ENCODE results near the gene ATF4.

Gene ATF4

DNA sequence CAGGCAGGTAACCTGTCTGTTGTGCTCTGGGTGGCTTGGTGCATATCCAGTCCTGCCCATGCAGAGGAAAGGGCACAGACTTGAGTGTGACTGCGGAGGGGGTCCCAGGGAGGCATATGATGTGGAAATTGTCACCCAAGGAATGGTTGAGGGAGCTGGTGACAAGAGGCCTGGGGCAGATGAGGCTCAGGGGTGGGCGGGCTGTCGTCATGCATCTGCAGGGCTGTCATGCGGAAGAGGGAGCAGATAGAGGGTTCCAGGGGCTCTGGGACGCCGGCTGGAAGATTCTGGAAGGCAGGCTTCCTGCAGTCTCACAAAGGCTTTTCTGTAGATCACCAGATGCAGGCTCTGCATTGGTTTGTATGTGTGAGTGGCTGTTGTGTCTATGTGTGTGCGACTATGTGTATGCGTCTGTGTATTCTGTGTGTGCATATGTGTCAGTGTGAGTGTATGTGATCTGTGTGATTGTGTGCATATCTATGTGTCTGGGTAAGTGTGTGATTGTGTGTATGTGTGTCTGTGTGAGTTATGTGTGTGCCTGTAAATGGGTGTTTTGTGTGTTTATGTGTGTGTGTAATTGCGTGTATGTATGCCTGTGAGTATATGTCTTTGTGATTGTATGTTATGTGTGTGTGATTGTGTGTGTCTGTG is 42.6 kb downstream of the ATF4 start:
- no peak for DNase-seq

DNA sequence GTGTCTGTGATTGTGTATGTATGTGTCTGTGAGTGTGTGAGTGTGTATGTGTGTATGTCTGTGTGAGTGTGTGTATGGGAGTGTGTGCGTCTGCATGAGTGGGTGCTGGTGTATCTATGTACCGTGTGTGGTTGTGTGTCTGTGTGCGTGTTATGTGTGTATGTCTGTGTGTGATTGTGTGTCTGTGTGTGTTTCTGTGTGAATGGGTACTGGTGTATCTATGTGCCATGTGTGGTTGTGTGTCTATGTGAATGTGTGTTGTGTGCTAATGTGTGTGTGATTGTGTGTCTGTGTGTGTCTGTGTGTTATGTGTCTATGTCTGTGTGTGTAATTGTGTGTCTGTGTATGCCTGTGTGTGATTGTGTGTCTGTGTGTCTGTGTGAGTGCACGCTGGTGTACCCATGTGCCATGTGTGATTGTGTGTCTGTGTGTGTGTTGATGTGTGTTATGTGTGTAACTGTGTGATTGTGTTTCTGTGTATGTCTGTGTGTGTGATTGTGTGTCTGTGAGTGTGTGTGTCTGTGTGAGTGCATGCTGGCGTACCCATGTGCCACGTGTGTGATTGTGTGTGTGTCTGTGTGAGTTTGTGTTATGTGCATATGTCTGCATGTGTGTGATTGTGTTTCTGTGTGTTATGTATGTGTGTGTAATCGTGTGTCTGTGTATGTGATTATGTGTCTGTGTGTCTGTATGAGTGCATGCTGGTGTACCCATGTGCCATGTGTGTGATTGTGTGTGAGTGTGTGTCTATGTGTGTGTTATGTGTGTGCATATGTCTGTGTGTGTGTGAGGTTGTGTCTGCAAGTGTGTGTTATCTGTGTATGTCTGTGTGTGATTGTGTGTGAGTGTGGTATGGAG is 43.4 kb downstream of the ATF4 start:
- DNase-seq: no peak

DNA sequence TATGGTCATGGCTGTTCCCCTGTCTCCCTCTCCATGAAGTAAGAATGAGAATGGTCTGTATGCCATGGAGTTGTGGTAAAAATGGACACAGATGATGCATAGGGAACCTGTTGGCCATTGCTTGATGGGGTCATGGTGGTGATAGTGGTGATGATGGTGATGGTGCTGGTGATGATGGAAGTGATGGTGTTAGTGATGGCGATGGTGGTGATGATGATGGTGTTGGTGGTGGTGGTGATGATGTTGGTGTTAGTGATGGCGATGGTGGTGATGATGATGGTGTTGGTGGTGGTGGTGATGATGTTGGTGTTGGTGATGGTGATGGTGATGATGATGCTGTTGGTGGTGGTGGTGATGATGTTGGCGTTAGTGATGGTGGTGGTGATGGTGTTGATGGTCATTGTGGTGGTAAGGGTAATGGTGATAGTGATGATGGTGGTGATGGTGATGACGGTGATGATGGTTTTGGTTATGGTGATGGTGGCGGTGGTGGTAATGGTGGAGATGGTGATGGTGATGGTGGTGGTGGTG is 45.1 kb downstream of the ATF4 start:
- no peak for DNase-seq

DNA sequence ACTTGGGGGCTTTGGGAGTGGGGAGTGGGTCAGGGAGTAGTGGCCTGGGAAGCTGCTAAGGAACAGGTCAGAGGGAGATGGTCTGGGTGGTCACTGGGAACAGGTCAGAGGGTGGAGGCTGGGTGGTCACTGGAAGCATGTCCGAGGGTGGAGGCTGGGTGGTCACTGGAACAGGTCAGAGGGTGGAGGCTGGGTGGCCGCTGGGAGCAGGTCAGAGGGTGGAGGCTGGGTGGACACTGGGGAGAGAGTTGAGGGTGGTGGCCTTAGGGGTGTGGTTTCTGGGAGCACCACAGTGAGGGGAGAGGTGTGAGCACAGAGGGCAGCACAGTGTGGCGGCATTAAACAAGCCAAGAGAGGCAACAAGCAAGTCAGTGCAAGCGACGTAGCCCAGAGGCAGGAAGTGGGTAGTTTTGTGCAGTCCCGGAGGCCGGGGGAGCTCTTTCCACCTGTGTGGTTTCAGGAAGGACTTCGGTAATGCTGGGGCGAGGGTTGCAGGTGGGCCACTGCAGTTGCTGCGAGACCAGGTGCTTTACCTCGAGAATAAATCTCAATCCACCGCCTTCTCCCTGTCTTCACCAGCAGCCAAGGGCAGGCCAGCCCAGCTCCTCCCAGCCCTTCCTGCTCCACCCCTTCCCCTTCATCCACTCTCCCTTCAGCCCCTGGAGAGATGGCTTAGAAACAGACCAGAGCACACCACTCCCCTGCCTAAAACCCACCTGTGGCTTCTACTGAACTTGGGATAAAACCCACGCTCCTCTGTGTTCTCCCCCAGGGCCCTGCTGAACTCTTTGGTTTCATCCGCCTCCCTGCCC is 47.0 kb downstream of the ATF4 start:
- DNase-seq: no peak

DNA sequence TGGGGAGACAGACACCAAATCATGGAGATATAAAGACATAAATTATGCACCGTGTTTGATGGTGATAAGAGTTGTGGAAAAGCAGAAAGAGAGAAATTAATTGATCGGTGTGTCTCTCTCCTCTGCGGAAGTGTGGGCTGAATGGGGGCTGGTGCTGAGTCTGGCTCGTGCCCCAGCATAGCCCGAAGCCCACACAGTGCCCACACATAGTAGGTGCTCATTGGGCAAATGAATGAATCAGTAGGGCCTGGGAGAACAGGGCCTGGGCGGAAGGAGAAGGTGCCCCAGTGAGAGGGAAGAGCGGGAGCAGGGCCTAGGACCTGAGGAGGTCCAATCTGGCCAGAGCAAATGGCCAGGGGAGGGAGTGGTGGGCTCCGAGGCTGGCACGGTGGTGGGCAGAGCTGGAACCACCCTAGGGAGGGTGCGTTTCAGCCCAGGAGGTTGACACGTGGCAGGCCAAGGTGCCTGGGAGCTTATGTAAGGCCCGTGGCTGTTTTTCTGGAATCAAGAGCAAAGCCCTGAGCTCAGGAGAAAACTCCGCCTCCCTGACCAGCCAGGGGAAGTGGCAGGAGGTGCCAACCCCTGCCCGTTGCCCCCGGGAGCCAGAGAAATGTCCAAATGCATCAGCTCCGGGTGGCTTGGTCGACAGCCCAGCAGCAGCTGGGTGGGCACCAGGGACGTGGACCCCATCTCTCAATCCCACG is 48.1 kb downstream of the ATF4 start:
- DNase-seq: no peak

DNA sequence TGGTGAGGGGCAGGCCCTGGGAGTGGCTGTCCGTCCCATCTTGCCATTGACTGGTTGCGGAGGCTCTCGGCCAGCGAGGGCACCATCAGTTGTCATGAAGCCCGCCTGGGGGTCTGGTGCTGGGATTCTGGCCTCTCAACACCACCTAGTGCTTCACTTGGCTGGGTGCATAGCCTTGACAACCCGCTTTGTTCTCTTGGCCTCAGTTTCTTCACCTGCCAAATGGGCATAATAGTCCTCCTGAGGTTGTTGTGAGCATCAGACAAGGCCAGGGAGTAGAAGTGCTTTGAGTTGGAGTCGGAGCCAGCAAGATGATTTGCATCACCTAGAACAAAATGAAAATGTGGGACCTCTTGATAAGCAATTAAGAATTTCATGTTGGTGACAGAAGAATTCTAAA is 48.7 kb downstream of the ATF4 start:
- no peak for DNase-seq

DNA sequence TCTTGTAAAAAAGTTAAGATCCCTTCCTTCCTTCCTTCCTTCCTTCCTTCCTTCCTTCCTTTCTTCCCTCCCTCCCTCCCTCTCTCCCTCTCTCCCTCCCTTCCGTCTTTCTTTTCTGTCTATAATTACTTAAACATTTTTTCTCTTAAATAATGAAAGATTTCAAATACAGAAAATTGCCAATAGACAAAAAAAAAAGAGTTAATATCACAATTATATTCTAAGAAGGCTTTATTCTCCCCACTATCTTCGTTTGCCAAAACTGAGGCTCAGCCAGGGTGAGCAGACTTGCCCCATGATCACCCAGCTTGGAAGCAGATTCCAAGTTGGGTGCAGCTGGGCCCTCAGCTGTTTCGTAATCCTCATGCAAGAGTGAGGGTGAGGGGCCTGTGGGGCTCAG is 49.9 kb downstream of the ATF4 start:
- no peak for DNase-seq

DNA sequence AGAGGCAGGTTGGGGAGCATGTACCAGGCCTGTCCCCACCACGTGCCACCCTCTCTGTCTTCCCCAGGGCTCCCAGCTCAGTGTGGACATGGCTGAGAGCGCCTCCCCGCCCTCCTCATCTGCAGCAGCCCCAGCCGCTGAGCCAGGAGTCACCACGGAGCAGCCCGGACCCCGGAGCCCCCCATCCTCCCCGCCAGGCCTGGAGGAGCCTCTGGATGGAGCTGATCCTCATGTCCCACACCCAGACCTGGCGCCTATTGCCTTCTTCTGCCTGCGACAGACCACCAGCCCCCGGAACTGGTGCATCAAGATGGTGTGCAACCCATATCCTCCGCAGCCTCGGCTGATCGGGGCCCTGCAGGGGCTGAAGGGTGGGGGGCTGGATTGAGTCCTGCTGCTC is 50.3 kb downstream of the ATF4 start, which contains the start of gene CACNA1I:
CACNA1I (plus strand) TSS at position 89 of the 400 bp plus-strand sequence; CDS start at position 89, 0 bp downstream.
- no peak for DNase-seq

DNA sequence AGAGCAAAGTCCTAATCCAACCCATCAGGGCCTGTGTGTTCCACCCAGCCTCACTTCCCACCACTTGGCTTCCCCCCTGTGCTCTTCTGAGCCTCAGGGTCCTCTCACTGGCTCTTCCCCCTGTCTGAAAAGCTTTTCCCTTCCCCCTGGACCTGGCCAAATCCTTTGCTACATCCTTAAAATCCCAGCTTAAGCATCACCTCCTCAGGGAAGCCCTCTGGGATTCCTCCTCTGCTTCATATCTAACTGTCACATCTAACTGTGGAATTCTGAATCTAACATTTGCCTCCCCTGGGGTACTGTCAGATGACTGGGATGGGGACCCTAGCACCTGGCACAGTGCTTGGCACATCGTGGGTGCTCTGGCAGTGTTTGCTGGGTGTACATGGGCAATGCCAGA is 51.2 kb downstream of the ATF4 start:
- no peak for DNase-seq

All from fibroblast of skin of right quadriceps (primary cell).